ENCODE data around the gene SLMAP. TPM values are rescaled to one million over a fixed set of nuclear protein-coding genes. Genes with fewer than 3 reads are reported as not detected.
A peak's percentile ranks its signal among the peaks of the same experiment; 100 is the strongest.
"Not testable (repeated sequence)": the region's sequence is repeated elsewhere in the genome, so short reads cannot be mapped to it uniquely, and the experiment has no call there.

SLMAP gene
- total RNA-seq, 1 experiment from 2014 or later = 79.5 TPM

GRCh38 chr3:57805266-57805665, 49.2 kb downstream of the SLMAP start:
- peaks cover 61% of the 10 kb centered on the region for H3K4me1 Mint-ChIP-seq
- H3K27me3 Mint-ChIP-seq (ENCODE audit: low read depth) = no peaks in the 10 kb centered on the region
- H3K4me3 Mint-ChIP-seq = no peak overlapping the region
- peak overlapping the region; percentile 8 for H3K27ac Mint-ChIP-seq
- H3K9me3 Mint-ChIP-seq = no peaks in the 10 kb centered on the region
- no peak for ATAC-seq
- no peak for DNase-seq (ENCODE audit: low spot score)
- CTCF ChIA-PET = no interaction called here
- POLR2A ChIA-PET = no interaction called here
- no peaks in the 10 kb centered on the region for H3K36me3 Mint-ChIP-seq
- TF ChIP-seq RORB (CRISPR knock-in tag; IDR thresholded peaks at IDR 0.05) (no peak), MAX (CRISPR knock-in tag; IDR thresholded peaks at IDR 0.05) (no peak)

GRCh38 chr3:57805674-57806073, 49.6 kb downstream of the SLMAP start:
- Mint-ChIP-seq H3K4me3 (no peak overlapping the region), H3K4me1 (peaks cover 59% of the 10 kb centered on the region), H3K36me3 (no peaks in the 10 kb centered on the region), H3K9me3 (no peaks in the 10 kb centered on the region), H3K27me3 (ENCODE audit: low read depth) (no peaks in the 10 kb centered on the region), H3K27ac (peak overlapping the region; percentile 8)
- TF ChIP-seq MYBL2 (CRISPR knock-in tag; IDR thresholded peaks at IDR 0.05) = no peak
- TF ChIP-seq ZNF425 (CRISPR knock-in tag; conservative IDR thresholded peaks at IDR 0.05) = no peak
- no peak for TF ChIP-seq PRDM15 (CRISPR knock-in tag; IDR thresholded peaks at IDR 0.05)
- no peak for TF ChIP-seq ZNF121 (CRISPR knock-in tag; IDR thresholded peaks at IDR 0.05)
- TF ChIP-seq CREB1 (CRISPR knock-in tag; IDR thresholded peaks at IDR 0.05) = no peak
- no peak for TF ChIP-seq ZNF671 (CRISPR knock-in tag; IDR thresholded peaks at IDR 0.05)
- DNase-seq (ENCODE audit: low spot score) = no peak
- POLR2A ChIA-PET = no interaction called here
- CTCF ChIA-PET = no interaction called here
- peak; percentile 67 for ATAC-seq

GRCh38 chr3:57806195-57806594, 50.1 kb downstream of the SLMAP start:
- ATAC-seq; H3K27me3 Mint-ChIP-seq (ENCODE audit: low read depth); H3K27ac Mint-ChIP-seq; H3K36me3 Mint-ChIP-seq; H3K4me3 Mint-ChIP-seq; DNase-seq (ENCODE audit: low spot score); POLR2A ChIA-PET; CTCF ChIA-PET; H3K9me3 Mint-ChIP-seq: not testable (repeated sequence)
- peaks cover 54% of the 10 kb centered on the region for H3K4me1 Mint-ChIP-seq

- TF ChIP-seq NR2C2 (CRISPR knock-in tag; IDR thresholded peaks at IDR 0.05) = no peak
- no peak for TF ChIP-seq SP1 (CRISPR knock-in tag; conservative IDR thresholded peaks at IDR 0.05)
- no peak for TF ChIP-seq FOXP1 (CRISPR knock-in tag; IDR thresholded peaks at IDR 0.05; ENCODE audit: borderline replicate concordance)
- H3K36me3 Mint-ChIP-seq = no peaks in the 10 kb centered on the region
- H3K27ac Mint-ChIP-seq = no peak overlapping the region
- ChIA-PET CTCF (interaction anchor here (0.8 kb wide), 1 partner anchor 17 kb away, joined by 3 read pairs; no protein-coding TSS in a partner anchor), POLR2A (no interaction called here)
- no peak for DNase-seq (ENCODE audit: low spot score)
- no peaks in the 10 kb centered on the region for H3K27me3 Mint-ChIP-seq (ENCODE audit: low read depth)
- peaks cover 34% of the 10 kb centered on the region for H3K4me1 Mint-ChIP-seq
- H3K9me3 Mint-ChIP-seq = no peaks in the 10 kb centered on the region
- H3K4me3 Mint-ChIP-seq = no peak overlapping the region
- ATAC-seq = peak; percentile 34
These were observed 53.0 kb downstream of the SLMAP start for GRCh38 chr3:57808961-57809608.

Measured in WTC11 (cell line).